Prostate gland (tissue), 2 donors: ENCODE data around the gene DTX1.

ENCODE experiments used
- CTCF ChIP-seq, 4 experiments: fragments of 200-600 bp in 2 of 4; fragments of 450-650 bp in 2 of 4; sonication (generic) in 2 of 4; IDR thresholded peaks; 1 replicate in 3 of 4; 2 replicates in 1 of 4; pipeline ENCODE4 v1.5.1; 2016 to 2019; ENCODE audit warnings: antibody characterized with exemption in 4 of 4, mild to moderate bottlenecking in 2 of 4, moderate library complexity in 2 of 4
- POLR2A ChIP-seq: fragments of 450-650 bp; IDR thresholded peaks from one replicate; pipeline ENCODE4 v1.6.1; 2016; ENCODE audit warnings: antibody characterized with exemption, mild to moderate bottlenecking
- POLR2AphosphoS5 ChIP-seq: sonication (generic); formaldehyde crosslinking; IDR thresholded peaks from one replicate; pipeline ENCODE4 v1.6.1; 2017; ENCODE audit warnings: antibody characterized with exemption

DNA sequence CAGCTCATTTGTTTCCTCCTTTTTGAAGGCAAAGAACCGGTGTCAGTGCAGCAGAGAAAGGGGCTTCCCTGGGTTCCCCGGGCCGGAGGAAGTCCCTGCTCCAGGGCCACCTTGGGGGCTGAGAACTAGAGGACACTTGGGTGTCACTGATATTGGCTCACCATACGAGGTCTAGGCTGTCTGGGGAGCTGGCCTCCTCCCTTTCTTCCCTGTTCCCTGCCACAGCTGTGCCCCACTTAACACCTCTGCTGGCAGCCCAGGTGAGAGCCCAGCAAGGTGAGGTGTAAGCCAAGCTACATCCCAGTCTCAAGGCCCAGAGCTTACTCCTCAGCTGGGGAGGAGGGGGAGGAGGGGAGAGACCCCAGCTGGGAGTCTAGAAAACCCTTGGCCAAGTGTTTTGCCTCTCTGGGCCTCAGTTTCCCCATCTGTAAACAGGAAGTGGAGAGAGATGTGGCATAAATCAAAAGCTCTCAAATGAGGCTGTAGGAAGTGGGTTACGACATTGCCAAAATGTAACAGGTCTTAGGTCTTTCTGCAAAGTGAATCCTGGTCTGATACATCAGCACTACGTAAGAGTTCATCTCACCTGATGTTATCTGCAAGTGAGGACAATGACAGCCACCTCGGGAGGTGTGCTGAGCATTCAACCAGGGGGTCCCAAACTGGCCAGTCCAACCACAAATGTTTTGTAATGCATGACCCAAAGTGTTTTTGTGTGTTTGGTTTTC is 53.5 kb downstream of the DTX1 start:
- TF ChIP-seq POLR2AphosphoS5 (no peak), CTCF (IDR thresholded peaks at IDR 0.05) (no peak), POLR2A (no peak)
